H1 (cell line): Measurements from ENCODE around the gene NF1. TPM values are rescaled to one million over a fixed set of nuclear protein-coding genes. Genes with fewer than 3 reads are reported as not detected.

ENCODE experiments used
- BRCA1 ChIP-seq: IDR thresholded peaks from 2 replicates; pipeline ENCODE4 v1.6.1; 2012; ENCODE audit warnings: low read depth, low read length, improper control_type of control experiment
- EP300 ChIP-seq, 2 experiments: IDR thresholded peaks; 1 replicate in 1 of 2; 2 replicates in 1 of 2; pipeline ENCODE4 v1.6.1; 2011 to 2012; ENCODE audit warnings: low read depth in 2 of 2, low read length in 2 of 2, mild to moderate bottlenecking in 2 of 2, borderline replicate concordance in 1 of 2, inconsistent platforms in 1 of 2, moderate library complexity in 1 of 2
- SIX5 ChIP-seq: IDR thresholded peaks from 2 replicates; pipeline ENCODE4 v1.6.1; 2011; ENCODE audit warnings: mild to moderate bottlenecking, low read depth, low read length
- polyA plus RNA-seq, 7 experiments: library from polyadenylated mRNA; depleted of rRNA in 3 of 7; stranded (reverse) in 5 of 7; unstranded in 2 of 7; fragments of >200 nt in 5 of 7; fragments of 200-250 nt in 2 of 7; gene quantifications; 1 replicate in 5 of 7; 2 replicates in 1 of 7; 4 replicates in 1 of 7; pipeline versions ENCODE4 v1.2.1 to v1.2.3, GENCODE V29; 2011 to 2013; ENCODE audit warnings: missing spikeins in 2 of 7, mixed read lengths in 2 of 7
- total RNA-seq: library from RNA; stranded (reverse); fragmentation: NEBNext Ultra II Directional; extraction: Animal tissue kit (Norgen Biotek cat#: 25700); gene quantifications from 2 replicates; pipeline ENCODE4 v1.2.1, GENCODE V29; 2021
- TF ChIP-seq, protein P1 (sequence below): fragments of 300-600 bp; sonication (generic); IDR thresholded peaks from 2 replicates; pipeline ENCODE4 v1.7.1; 2012; ENCODE audit warnings: low read length, moderate library complexity, mild to moderate bottlenecking, inconsistent platforms; ENCODE audit not compliant: insufficient replicate concordance
- TF ChIP-seq, protein P2 (sequence below): IDR thresholded peaks from 2 replicates; pipeline ENCODE4 v1.6.1; 2012; ENCODE audit warnings: inconsistent platforms

Gene NF1
- total and polyA plus RNA-seq, 2 of the 8 experiments (the other 6 are each of a cell fraction or from before 2014, with no cell fraction given) = 19.3 to 29.6 TPM

DNA sequence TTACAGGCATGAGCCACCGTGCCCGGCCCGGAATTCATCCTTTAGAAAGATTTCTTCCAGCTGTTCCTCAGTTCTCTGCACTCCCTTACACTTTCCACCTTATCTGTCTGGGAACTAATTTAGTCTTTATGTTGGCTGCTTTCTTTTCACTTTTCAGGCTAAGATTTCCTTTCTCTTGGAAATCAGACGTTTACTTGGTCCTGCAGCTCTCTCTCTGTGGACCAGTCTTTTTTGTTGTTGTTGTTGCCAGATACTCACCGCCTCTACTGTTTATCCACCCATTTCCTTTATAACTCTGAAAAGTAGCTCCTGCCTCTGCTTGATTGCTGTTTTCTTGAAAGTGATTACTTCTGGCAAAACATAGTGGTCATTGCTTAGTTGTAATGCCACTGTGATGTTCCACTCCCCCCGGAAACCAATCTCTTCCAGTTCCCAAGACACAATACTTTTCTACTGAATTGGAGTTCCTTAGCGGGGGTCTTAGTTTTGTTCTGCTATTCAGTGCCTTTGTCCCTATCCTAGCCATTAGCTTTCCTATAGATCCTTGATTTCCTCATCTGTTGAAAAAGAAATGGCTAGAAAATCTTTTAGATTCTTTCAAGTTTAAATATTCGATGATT is 6.2 kb downstream of the NF1 start (continued):
- TF ChIP-seq, protein P1, sequence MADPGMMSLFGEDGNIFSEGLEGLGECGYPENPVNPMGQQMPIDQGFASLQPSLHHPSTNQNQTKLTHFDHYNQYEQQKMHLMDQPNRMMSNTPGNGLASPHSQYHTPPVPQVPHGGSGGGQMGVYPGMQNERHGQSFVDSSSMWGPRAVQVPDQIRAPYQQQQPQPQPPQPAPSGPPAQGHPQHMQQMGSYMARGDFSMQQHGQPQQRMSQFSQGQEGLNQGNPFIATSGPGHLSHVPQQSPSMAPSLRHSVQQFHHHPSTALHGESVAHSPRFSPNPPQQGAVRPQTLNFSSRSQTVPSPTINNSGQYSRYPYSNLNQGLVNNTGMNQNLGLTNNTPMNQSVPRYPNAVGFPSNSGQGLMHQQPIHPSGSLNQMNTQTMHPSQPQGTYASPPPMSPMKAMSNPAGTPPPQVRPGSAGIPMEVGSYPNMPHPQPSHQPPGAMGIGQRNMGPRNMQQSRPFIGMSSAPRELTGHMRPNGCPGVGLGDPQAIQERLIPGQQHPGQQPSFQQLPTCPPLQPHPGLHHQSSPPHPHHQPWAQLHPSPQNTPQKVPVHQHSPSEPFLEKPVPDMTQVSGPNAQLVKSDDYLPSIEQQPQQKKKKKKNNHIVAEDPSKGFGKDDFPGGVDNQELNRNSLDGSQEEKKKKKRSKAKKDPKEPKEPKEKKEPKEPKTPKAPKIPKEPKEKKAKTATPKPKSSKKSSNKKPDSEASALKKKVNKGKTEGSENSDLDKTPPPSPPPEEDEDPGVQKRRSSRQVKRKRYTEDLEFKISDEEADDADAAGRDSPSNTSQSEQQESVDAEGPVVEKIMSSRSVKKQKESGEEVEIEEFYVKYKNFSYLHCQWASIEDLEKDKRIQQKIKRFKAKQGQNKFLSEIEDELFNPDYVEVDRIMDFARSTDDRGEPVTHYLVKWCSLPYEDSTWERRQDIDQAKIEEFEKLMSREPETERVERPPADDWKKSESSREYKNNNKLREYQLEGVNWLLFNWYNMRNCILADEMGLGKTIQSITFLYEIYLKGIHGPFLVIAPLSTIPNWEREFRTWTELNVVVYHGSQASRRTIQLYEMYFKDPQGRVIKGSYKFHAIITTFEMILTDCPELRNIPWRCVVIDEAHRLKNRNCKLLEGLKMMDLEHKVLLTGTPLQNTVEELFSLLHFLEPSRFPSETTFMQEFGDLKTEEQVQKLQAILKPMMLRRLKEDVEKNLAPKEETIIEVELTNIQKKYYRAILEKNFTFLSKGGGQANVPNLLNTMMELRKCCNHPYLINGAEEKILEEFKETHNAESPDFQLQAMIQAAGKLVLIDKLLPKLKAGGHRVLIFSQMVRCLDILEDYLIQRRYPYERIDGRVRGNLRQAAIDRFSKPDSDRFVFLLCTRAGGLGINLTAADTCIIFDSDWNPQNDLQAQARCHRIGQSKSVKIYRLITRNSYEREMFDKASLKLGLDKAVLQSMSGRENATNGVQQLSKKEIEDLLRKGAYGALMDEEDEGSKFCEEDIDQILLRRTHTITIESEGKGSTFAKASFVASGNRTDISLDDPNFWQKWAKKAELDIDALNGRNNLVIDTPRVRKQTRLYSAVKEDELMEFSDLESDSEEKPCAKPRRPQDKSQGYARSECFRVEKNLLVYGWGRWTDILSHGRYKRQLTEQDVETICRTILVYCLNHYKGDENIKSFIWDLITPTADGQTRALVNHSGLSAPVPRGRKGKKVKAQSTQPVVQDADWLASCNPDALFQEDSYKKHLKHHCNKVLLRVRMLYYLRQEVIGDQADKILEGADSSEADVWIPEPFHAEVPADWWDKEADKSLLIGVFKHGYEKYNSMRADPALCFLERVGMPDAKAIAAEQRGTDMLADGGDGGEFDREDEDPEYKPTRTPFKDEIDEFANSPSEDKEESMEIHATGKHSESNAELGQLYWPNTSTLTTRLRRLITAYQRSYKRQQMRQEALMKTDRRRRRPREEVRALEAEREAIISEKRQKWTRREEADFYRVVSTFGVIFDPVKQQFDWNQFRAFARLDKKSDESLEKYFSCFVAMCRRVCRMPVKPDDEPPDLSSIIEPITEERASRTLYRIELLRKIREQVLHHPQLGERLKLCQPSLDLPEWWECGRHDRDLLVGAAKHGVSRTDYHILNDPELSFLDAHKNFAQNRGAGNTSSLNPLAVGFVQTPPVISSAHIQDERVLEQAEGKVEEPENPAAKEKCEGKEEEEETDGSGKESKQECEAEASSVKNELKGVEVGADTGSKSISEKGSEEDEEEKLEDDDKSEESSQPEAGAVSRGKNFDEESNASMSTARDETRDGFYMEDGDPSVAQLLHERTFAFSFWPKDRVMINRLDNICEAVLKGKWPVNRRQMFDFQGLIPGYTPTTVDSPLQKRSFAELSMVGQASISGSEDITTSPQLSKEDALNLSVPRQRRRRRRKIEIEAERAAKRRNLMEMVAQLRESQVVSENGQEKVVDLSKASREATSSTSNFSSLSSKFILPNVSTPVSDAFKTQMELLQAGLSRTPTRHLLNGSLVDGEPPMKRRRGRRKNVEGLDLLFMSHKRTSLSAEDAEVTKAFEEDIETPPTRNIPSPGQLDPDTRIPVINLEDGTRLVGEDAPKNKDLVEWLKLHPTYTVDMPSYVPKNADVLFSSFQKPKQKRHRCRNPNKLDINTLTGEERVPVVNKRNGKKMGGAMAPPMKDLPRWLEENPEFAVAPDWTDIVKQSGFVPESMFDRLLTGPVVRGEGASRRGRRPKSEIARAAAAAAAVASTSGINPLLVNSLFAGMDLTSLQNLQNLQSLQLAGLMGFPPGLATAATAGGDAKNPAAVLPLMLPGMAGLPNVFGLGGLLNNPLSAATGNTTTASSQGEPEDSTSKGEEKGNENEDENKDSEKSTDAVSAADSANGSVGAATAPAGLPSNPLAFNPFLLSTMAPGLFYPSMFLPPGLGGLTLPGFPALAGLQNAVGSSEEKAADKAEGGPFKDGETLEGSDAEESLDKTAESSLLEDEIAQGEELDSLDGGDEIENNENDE = no peak
- no peak for TF ChIP-seq BRCA1
- TF ChIP-seq EP300 (IDR thresholded peaks at IDR 0.05; ENCODE audit: borderline replicate concordance in 1 of 2, low read depth in 2 of 2, low read length in 2 of 2) = no peak
- TF ChIP-seq SIX5 = no peak
- TF ChIP-seq, protein P2, sequence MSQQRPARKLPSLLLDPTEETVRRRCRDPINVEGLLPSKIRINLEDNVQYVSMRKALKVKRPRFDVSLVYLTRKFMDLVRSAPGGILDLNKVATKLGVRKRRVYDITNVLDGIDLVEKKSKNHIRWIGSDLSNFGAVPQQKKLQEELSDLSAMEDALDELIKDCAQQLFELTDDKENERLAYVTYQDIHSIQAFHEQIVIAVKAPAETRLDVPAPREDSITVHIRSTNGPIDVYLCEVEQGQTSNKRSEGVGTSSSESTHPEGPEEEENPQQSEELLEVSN = no peak
